ENCODE data around the gene ACAP3.

- TF ChIP-seq EZH2phosphoT487 (IDR thresholded peaks at IDR 0.05; ENCODE audit: borderline replicate concordance) (no peak), CTCF (conservative IDR thresholded peaks at IDR 0.05; ENCODE audit: low read length) (no peak)
These were observed 3.1 kb downstream of the ACAP3 start for GRCh38 chr1:1304331-1305299.

Data from Loucy (cell line).